ENCODE data around the gene MTIF2. TPM values are rescaled to one million over a fixed set of nuclear protein-coding genes. Genes with fewer than 3 reads are reported as not detected.

Gene MTIF2
- total RNA-seq, 3 donors from 2014 or later (not counting 1 experiment from before 2014, with no cell fraction given): 19.8 to 26.6 (median 20.8) TPM

GRCh38 chr2:55233658-55233940 lies 35.4 kb downstream of the MTIF2 start:
- peaks cover 18% of the 10 kb centered on the region for H3K4me1 ChIP-seq (ENCODE audit: control insufficient read depth, insufficient read depth, low read length)
- H3K27me3 ChIP-seq (ENCODE audit: control insufficient read depth, insufficient read depth, low read length): no peaks in the 10 kb centered on the region
- peak overlapping the region; percentile 96 for H3K27ac ChIP-seq (ENCODE audit: low read length)
- DNase-seq (no peak), ATAC-seq (no peak)
- TF ChIP-seq CTCF (IDR thresholded peaks at IDR 0.05): no peak
- Mint-ChIP-seq H3K9me3 (no peaks in the 10 kb centered on the region), H3K4me1 (peaks cover 45% of the 10 kb centered on the region in 2 donors), H3K27me3 (ENCODE audit: low read depth in 2 of 2) (no peaks in the 10 kb centered on the region), H3K4me3 (peak overlapping the region; percentile 99), H3K36me3 (peaks cover 6% of the 10 kb centered on the region), H3K27ac (peak overlapping the region; percentile 98 to 100)
- WGBS (ENCODE audit: insufficient coverage): 68% methylated on average over 6 of the region's 7 CpGs
- H3K9me3 ChIP-seq (ENCODE audit: control insufficient read depth, insufficient read depth, low read length): no peaks in the 10 kb centered on the region
- intact Hi-C loops (cut with micrococcal nuclease): loop anchor here (1.0 to 10.0 kb wide), 5 partner anchors 36 to 381 kb away; partner anchors contain the start of genes CCDC88A, MTIF2, PPP4R3B and RTN4
- peaks cover 37% of the 10 kb centered on the region for H3K36me3 ChIP-seq (ENCODE audit: control insufficient read depth, insufficient read depth, low read length)
- peak overlapping the region; percentile 87 for H3K4me3 ChIP-seq (ENCODE audit: low read length)

GRCh38 chr2:55232863-55233657 lies 36.0 kb downstream of the MTIF2 start:
- Histone ChIP-seq H3K4me3 (ENCODE audit: low read length) (peak overlapping the region; percentile 87), H3K27me3 (ENCODE audit: control insufficient read depth, insufficient read depth, low read length) (no peaks in the 10 kb centered on the region), H3K36me3 (ENCODE audit: control insufficient read depth, insufficient read depth, low read length) (peaks cover 36% of the 10 kb centered on the region), H3K27ac (ENCODE audit: low read length) (peak overlapping the region; percentile 96), H3K4me1 (ENCODE audit: control insufficient read depth, insufficient read depth, low read length) (peaks cover 18% of the 10 kb centered on the region), H3K9me3 (ENCODE audit: control insufficient read depth, insufficient read depth, low read length) (no peaks in the 10 kb centered on the region)
- H3K27ac Mint-ChIP-seq: peak overlapping the region; percentile 98 to 100
- H3K36me3 Mint-ChIP-seq: peaks cover 6% of the 10 kb centered on the region
- no peaks in the 10 kb centered on the region for H3K27me3 Mint-ChIP-seq (ENCODE audit: low read depth in 2 of 2)
- DNase-seq (peak; percentile 67 to 83), ATAC-seq (peak; percentile 53 to 73 (median 65))
- intact Hi-C loops (cut with micrococcal nuclease): loop anchor here (1.0 to 10.0 kb wide), 8 partner anchors 10 to 510 kb away; partner anchors contain the start of genes CCDC88A, CFAP36, EML6 and MTIF2
- no peak for TF ChIP-seq CTCF (IDR thresholded peaks at IDR 0.05)
- peak overlapping the region; percentile 99 for H3K4me3 Mint-ChIP-seq
- WGBS (ENCODE audit: insufficient coverage): 5% methylated on average over 33 of the region's 33 CpGs
- H3K9me3 Mint-ChIP-seq: no peaks in the 10 kb centered on the region
- H3K4me1 Mint-ChIP-seq: peaks cover 48 to 49% of the 10 kb centered on the region in 2 donors

GRCh38 chr2:55232084-55232862 lies 36.8 kb downstream of the MTIF2 start, which contains the start of the genes CLHC1 and RPS27A:
Gene CLHC1, minus strand, starts transcription at chr2:55232293. Its CDS starts 9,882 bp downstream, at chr2:55222411.
Gene RPS27A, plus strand, starts transcription at chr2:55232688. Its CDS starts 137 bp downstream, at chr2:55232825.
- no peaks in the 10 kb centered on the region for H3K9me3 ChIP-seq (ENCODE audit: control insufficient read depth, insufficient read depth, low read length)
- intact Hi-C loops (cut with micrococcal nuclease): loop anchor here (1.0 to 10.0 kb wide), 6 partner anchors 9 to 509 kb away; partner anchors contain the start of genes CFAP36, EML6, PPP4R3B and RTN4
- Mint-ChIP-seq H3K4me3 (peak within 1 kb of the TSS; percentile 99), H3K4me1 (peaks cover 54 to 55% of the 10 kb centered on the region in 2 donors), H3K9me3 (no peaks in the 10 kb centered on the region), H3K27me3 (ENCODE audit: low read depth in 2 of 2) (no peaks in the 10 kb centered on the region), H3K27ac (peak within 1 kb of the TSS; percentile 98 to 100), H3K36me3 (peaks cover 6% of the 10 kb centered on the region)
- peaks cover 35% of the 10 kb centered on the region for H3K36me3 ChIP-seq (ENCODE audit: control insufficient read depth, insufficient read depth, low read length)
- 0% methylated on average over 36 of the region's 37 CpGs for WGBS (ENCODE audit: insufficient coverage)
- H3K4me1 ChIP-seq (ENCODE audit: control insufficient read depth, insufficient read depth, low read length): peaks cover 18% of the 10 kb centered on the region
- TF ChIP-seq CTCF (IDR thresholded peaks at IDR 0.05): no peak
- H3K27me3 ChIP-seq (ENCODE audit: control insufficient read depth, insufficient read depth, low read length): no peaks in the 10 kb centered on the region
- DNase-seq (peak; percentile 93 to 97), ATAC-seq (peak; percentile 86 to 95 (median 88))
- peak within 1 kb of the TSS; percentile 96 for H3K27ac ChIP-seq (ENCODE audit: low read length)
- peak within 1 kb of the TSS; percentile 87 for H3K4me3 ChIP-seq (ENCODE audit: low read length)
